GM10248 (cell line): Measurements from ENCODE around the gene CFAP53.

Experiments
- CTCF ChIA-PET: fragments of 300-600 bp; sonication (Branson Sonifier 250); formaldehyde crosslinking; extraction: SDS; loops from one replicate; lab custom pipeline; 2021; ENCODE audit warnings: antibody characterized with exemption; lab: Yijun Ruan, JAX
- POLR2A ChIA-PET: fragments of 350-650 bp; sonication (Branson Sonifier 250); formaldehyde crosslinking; extraction: SDS; loops from one replicate; lab custom pipeline; 2020; ENCODE audit warnings: antibody characterized with exemption; lab: Yijun Ruan, JAX
- DNase-seq: peaks from one replicate; pipeline ENCODE4 v3.0.0; 2012; ENCODE audit errors: extremely low spot score
- CTCF ChIP-seq: IDR thresholded peaks from 2 replicates; pipeline ENCODE4 v1.5.1; 2012; ENCODE audit warnings: mild to moderate bottlenecking, low read depth; ENCODE audit errors: extremely low read depth, missing control alignments, control extremely low read depth

Gene CFAP53

DNA sequence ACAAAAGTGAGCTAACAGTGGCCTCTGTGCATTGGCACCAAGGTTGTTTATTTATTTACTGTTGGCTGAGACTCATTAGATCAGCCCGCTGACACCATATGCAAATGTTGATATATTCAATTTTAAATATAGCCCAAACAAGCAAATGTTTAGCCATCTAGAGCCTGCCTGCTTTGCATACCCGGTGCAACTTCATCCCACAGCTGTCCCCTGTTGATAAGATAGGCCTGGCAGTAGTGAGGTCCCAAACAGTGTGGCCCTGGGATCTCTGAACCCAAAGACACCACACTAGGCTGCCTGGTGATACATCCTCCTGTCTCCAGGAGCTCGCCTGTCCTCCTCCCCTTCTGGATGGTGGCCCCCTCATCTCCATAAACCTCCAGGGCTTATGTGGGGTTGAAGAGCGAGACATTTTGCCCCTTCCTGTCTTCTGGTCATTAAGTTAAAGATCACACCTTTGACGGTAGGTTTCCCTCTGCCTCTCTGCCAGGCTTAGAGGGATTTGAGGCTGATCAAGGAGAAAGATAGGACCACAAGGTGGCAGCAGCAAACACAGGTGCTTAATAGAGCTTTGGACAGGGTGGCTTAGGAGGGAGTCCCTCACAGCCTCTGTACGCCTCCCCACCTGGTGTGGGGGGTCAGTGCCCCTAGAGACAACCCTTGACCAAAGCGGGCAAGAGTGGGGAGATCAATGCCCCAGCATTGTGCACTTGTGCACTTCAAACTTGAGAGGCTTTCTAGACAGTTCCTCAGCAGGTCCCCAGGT, 47.7 kb downstream of the CFAP53 start:
- ChIA-PET CTCF (interaction anchor here (0.7 to 4.4 kb wide), 27 partner anchors 9 to 231 kb away, joined by 3 to 134 read pairs (median 4); partner anchors contain the start of genes CFAP53 and MYO5B), POLR2A (no interaction called here)
- peak; percentile 59 for DNase-seq
- peak; percentile 39 for TF ChIP-seq CTCF

DNA sequence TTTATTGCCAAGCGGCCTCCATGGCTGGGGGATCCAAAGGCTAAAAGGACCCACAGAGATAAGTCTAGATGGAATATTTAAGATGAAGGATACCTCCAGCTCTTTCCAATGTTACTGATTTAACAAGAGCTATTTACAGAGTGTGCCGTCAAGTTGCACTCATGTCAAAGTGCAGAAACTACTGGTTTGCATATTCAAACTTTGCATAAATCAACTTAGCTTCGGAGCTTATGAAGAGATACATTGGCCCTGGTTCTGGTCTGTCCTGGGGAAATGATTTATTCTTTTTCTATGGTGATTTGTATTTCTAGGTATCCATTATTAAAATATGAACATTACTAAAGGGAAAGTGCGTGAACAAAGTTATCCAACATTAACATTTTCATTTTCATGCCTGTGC, 57.0 kb downstream of the CFAP53 start:
- no peak for DNase-seq
- CTCF ChIA-PET, result interaction anchor here (2.5 to 8.3 kb wide), 3 partner anchors 9 to 148 kb away, joined by 13 to 60 read pairs (median 19); no protein-coding TSS in a partner anchor
- POLR2A ChIA-PET, result no interaction called here
- TF ChIP-seq CTCF, result no peak

DNA sequence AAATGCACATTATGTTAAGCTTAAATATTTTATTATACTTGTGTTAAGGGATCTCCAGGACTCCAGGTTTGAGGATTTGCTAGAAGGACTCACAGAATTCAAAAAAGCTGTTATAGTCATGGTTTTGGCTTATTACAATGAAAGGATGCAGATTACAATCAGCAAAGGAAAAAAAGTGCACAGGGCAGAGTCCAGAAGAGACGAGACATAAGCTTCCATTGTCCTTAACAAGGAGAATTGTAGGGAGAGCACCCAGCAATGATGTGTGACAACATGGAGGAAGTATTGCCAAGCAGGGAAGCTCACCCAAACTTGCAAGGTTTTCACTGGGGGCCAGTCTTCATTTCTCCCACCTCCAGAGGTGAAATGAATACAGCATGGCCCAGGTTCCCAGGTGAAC, 58.6 kb downstream of the CFAP53 start:
- TF ChIP-seq CTCF, result no peak
- no peak for DNase-seq
- ChIA-PET CTCF (interaction anchor here (1.2 to 8.3 kb wide), 8 partner anchors 9 to 149 kb away, joined by 3 to 60 read pairs (median 4); partner anchors contain the start of gene MYO5B), POLR2A (no interaction called here)

GRCh38 chr18:50203801-50204604, 62.3 kb downstream of the CFAP53 start:
- POLR2A ChIA-PET, result no interaction called here
- CTCF ChIA-PET, result interaction anchor here (0.9 to 8.3 kb wide), 21 partner anchors 9 to 1530 kb away, joined by 3 to 60 read pairs (median 3); partner anchors contain the start of gene MYO5B
- DNase-seq, result peak; percentile 51
- peak; percentile 46 for TF ChIP-seq CTCF

DNA sequence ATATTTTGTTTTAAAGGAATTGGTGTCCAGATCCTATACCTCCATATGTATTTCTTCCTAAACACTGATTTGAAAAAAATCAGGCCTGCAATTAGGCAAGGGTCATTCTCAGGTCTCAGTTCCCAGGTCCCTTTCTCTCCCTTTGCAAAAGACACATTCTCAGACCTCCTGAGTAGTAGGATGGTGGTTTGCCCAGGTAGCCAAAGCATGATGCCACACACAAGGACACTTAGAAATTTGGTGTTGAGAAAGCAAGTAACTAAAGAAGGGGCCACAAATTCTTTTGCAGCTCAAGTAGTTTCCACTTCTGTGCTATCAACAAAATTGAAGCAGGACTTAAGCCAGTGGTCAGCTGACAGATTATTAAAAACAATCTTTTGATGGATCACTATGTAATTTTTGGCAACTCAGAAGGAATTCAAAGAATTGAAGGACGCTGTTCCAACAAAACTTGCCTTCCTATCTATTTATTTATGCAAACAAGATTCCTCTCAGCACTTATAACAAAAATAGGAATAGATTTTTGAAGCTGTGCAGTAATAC, 64.7 kb downstream of the CFAP53 start:
- DNase-seq, result no peak
- CTCF ChIA-PET, result interaction anchor here (1.3 to 8.3 kb wide), 3 partner anchors 18 to 209 kb away, joined by 3 to 60 read pairs (median 4); no protein-coding TSS in a partner anchor
- POLR2A ChIA-PET, result no interaction called here
- no peak for TF ChIP-seq CTCF

DNA sequence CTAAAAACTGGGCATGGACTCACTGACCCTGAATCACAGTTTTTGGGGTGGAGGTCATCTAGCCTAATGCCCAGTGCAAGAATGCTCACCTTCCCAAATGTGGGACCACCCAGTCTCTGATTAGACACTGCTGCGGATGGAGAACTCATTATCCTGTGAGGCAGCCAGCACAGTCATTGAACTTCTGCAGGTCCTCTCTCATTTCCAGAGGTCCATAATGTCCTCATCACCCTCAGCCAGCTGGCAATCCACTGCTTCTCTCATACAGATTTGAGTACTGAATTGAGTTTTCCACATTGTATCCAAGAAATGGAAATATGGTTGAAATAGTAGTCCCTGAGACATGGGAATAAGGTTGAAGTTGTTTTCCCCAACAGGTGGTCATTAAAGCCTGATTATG, 66.4 kb downstream of the CFAP53 start:
- ChIA-PET POLR2A (no interaction called here), CTCF (interaction anchor here (1.6 kb wide), 1 partner anchor 157 kb away, joined by 6 read pairs; no protein-coding TSS in a partner anchor)
- no peak for DNase-seq
- TF ChIP-seq CTCF, result no peak
